Activated naive CD4-positive, alpha-beta T cell treated with anti-CD3 and anti-CD28 coated beads, Interleukin-2, amount 50 U/mL, for 24 hours (primary cell): ENCODE results near the gene CAPZB.
A peak's percentile ranks its signal among the peaks of the same experiment; 100 is the strongest.

Experiments used
- H3K27ac Mint-ChIP-seq: one replicate; pipeline ENCODE4 v1.8.0; 2021; ENCODE audit warnings: mild to moderate bottlenecking, mixed read lengths
- H3K27me3 Mint-ChIP-seq: one replicate; pipeline ENCODE4 v1.8.0; 2021; ENCODE audit warnings: mixed read lengths
- H3K36me3 Mint-ChIP-seq: one replicate; pipeline ENCODE4 v1.8.0; 2021; ENCODE audit warnings: mixed read lengths
- H3K4me1 Mint-ChIP-seq: one replicate; pipeline ENCODE4 v1.8.0; 2021; ENCODE audit warnings: mixed read lengths
- H3K4me3 Mint-ChIP-seq: one replicate; pipeline ENCODE4 v1.8.0; 2021; ENCODE audit warnings: mild to moderate bottlenecking, mixed read lengths
- H3K9me3 Mint-ChIP-seq: one replicate; pipeline ENCODE4 v1.8.0; 2021; ENCODE audit warnings: mixed read lengths

The CAPZB gene

DNA sequence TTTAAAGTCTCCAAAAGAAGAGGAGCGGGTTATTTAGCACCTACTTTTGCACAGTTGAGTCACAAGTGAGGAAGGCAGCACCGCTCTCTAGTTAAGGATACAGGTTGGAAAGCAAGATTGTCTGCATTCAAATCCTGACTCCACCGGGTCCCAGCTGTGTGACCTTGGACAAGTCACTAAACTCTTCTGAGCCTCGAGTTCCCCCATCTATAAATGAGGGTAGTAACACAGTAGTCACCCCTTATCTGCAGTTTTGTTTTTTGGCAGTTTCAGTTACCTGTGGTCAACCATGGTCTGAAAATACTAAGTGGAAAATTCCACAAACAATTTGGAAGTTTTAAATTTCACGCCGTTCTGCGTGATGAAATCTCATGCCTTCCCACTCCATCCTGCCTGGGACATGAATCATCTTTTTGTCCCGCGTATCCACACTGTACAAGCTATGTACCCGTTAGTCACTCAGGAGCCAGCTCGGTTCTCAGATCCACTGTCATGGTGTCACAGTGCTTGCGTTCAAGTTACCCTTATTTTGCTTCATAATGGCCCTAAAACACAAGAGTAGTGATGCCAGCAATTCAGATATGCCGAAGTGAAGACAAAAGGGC lies 49.4 kb downstream of the CAPZB start:
- Mint-ChIP-seq H3K4me3 (peak overlapping the region; percentile 67), H3K4me1 (peaks cover 85% of the 10 kb centered on the region), H3K36me3 (peaks cover 7% of the 10 kb centered on the region), H3K9me3 (no peaks in the 10 kb centered on the region), H3K27me3 (no peaks in the 10 kb centered on the region), H3K27ac (peak overlapping the region; percentile 85)

DNA sequence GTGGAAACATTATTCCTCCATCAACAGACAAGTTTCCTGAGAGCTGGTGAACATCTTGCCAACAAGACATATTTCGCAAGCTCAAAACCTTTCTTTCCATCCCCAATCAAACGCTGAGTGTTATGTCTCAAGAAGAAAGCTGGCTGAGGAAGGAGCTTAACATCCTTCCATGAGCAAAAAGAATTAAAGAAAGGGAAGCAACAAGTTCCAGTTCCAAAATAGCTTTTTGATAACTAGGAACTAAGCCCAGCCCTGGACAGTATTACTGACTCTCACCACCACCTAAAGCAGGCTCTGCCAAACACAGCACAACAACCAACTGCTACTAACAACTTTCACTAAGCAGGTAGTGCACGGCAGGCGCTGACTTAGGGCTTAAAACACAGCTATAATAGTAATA lies 50.2 kb downstream of the CAPZB start:
- H3K27me3 Mint-ChIP-seq: no peaks in the 10 kb centered on the region
- no peaks in the 10 kb centered on the region for H3K9me3 Mint-ChIP-seq
- peak overlapping the region; percentile 79 for H3K27ac Mint-ChIP-seq
- H3K4me3 Mint-ChIP-seq: peak overlapping the region; percentile 51
- peaks cover 7% of the 10 kb centered on the region for H3K36me3 Mint-ChIP-seq
- H3K4me1 Mint-ChIP-seq: peaks cover 87% of the 10 kb centered on the region

DNA sequence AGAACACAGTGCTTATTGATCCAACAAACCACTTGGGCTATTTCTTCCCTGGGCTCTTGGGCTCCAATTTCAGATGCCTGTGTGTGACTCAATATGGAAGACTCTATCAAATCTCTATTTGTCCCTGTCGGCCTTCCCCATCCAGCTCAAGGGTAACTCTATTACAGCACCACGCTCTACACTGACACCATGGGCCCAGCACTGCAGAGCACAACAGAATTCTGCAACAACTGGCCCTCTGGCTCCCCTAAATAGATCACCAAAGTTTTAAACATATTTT lies 51.7 kb downstream of the CAPZB start:
- no peaks in the 10 kb centered on the region for H3K9me3 Mint-ChIP-seq
- peaks cover 7% of the 10 kb centered on the region for H3K36me3 Mint-ChIP-seq
- peaks cover 87% of the 10 kb centered on the region for H3K4me1 Mint-ChIP-seq
- H3K4me3 Mint-ChIP-seq: no peak overlapping the region
- H3K27me3 Mint-ChIP-seq: no peaks in the 10 kb centered on the region
- peak overlapping the region; percentile 59 for H3K27ac Mint-ChIP-seq

DNA sequence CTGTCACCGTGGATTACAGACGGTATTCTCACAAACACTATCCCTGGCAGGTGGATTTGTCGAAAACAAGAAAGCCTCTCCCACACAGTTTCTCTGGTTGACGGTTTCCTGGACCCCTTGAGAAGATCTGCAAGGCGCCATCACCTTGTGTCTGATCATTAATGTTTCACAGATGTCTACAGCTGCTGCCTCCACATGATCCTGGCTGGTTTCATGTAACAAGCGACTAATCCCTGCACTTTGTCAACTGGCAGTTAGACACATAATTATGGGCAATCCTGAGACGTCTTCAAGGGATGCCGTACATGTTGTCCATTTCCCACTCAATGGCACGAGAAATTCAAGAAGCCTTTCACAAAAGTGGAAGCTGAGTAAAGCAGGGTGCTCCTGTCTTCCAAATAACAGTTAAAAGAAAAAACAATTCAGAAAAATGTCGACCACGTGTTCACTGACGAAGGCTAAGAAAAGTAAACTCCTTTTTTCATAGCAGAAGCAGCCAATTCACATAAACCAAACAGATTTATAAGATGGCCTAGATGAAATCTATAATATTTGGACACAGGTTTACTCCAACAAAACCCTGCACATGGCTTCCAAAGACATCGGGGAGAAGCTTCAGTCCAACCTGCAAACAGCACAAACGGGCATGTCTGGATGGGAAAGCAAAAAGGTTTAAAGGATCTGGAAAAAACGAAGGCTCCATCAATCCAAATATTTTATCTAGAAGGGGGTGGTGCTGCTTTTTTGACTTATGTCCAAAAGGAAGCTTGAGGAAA lies 52.2 kb downstream of the CAPZB start:
- Mint-ChIP-seq H3K4me1 (peaks cover 87% of the 10 kb centered on the region), H3K9me3 (no peaks in the 10 kb centered on the region), H3K4me3 (peak overlapping the region; percentile 13), H3K27me3 (no peaks in the 10 kb centered on the region), H3K27ac (peak overlapping the region; percentile 66), H3K36me3 (peaks cover 7% of the 10 kb centered on the region)

DNA sequence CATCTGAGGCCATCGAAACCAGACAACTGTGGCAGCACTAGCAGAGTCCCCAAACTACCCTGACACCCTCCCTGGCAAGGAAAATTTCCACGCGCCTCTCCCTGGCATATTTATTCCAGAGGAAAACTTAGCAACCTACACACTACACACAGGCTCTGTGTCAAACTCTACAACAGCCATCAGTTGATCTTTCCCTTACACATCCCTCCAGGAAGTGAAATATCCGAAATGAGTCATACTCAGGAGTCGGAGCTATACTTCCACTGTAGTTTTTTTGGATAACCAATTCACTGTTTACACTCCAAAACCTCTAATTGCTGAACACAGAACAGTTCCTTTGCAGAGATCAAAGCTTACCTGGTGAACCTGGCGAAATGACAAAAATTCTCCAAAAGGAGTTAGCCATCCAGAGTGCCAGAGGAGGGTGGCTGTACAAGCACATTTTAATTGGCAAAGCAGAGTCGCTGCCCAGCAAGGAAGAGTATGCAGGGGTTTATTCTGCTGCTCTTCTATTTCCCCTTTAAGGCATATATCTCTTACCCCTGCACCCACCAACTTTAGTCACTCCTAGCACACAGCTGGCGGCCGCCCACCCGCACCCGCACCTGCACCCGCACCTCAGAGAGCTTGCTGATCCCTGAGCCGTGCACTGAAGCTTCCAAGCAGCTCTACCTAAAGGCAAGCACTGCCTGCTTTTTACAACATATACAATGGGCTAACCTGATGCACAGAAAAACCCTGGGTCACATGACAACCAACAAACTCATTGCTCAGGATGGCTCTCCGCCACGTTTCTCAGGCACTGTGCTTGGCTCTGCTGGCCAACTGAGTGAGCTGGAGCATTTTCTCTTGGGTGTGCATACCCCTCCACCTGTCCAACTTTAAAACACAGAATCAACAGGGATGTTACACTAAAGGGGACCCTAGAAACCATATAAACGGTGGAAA lies 54.9 kb downstream of the CAPZB start:
- Mint-ChIP-seq H3K36me3 (peaks cover 3% of the 10 kb centered on the region), H3K27ac (peak overlapping the region; percentile 73), H3K27me3 (no peaks in the 10 kb centered on the region), H3K4me3 (peak overlapping the region; percentile 57), H3K9me3 (no peaks in the 10 kb centered on the region), H3K4me1 (peaks cover 83% of the 10 kb centered on the region)

DNA sequence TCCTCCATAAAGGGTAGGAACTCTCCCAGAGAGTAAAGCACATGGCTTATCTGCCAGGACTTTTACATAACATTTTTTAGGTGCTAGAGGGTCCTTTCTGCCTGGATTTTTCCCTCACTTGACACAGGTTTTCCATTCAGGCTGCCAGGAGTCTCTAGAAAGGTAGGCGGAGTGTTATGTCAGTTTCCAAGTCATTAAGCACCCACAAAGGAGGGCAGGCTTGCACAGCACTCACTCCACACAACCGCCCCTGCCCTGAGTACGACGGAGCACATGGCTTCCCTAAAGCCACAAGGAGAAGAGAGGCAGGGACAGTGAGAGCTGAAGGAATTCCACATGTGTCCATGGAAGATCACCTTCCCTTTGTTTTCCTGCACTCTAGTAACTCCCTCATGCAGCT lies 55.7 kb downstream of the CAPZB start:
- Mint-ChIP-seq H3K4me1 (peaks cover 83% of the 10 kb centered on the region), H3K36me3 (peaks cover 3% of the 10 kb centered on the region), H3K27ac (peak overlapping the region; percentile 73), H3K27me3 (no peaks in the 10 kb centered on the region), H3K4me3 (peak overlapping the region; percentile 35), H3K9me3 (no peaks in the 10 kb centered on the region)

DNA sequence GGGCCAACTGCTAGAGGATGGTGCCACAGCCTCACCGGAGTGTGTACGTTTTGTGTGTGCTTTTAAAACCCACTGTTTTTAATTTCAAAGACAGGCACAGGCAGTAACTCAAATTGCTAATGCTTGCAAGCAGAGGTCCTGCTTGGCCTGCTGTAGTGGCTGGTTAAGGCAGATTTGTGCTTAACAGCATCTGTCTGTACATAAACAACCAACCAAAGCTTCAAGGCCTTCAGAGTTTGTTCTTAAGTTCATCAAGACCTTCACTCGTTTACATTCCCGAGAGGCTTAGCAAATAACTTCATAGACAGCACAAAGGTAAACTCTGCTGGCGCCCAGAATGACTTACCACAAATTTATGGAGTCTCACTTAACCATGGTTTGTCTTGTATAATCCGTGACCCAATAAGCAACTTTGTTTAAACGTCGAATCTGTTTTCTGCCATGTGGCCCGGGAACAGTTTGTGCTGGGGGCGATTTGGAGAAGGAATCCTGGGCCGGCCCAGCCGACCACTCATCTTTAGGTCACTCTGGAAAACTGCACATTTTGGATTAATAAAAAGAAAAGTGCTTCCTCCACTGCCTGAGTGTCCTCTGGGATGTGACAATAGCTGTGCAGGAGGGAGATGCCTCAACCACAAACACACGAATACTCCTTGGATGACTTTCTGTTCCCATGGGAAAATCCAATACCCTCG lies 58.1 kb downstream of the CAPZB start:
- Mint-ChIP-seq H3K27ac (peak overlapping the region; percentile 84), H3K4me1 (peaks cover 83% of the 10 kb centered on the region), H3K36me3 (no peaks in the 10 kb centered on the region), H3K9me3 (no peaks in the 10 kb centered on the region), H3K4me3 (no peak overlapping the region), H3K27me3 (no peaks in the 10 kb centered on the region)

DNA sequence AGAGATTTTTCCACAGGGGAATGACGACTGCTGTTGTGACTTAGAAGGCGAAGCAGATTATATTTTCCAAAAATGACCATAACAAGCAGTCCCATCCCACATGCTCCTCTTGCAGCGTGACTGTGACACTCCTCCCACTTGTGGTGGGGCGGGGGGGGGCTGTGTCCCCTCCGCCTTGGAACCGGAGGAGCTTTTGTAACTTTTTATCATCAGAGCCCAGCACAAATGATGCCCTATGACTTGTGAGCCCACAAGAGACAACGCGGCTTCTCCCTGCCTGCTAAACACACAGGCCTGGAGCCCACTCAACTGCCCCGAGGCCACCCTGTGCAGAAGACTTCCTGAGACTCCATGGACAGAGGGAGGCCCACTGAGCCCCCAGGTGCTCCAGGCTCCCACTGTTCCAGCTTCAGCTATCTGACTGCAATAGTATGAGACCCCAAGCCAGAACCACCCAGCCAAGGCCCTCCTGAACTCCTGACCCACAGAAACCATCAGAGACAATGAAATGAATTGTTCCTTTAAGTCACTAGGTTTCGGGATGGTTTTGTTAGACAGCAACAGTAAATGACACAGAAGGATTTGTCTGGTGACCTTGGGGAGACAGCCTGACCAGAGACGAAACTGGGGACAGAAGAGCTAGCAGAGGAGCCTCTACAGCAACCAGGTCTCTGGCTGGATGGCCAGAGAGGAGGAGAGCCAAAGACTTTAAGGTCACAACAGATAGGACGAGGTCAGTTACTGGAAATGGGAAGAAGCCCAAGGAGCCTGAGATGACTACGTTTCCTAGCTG lies 58.8 kb downstream of the CAPZB start:
- no peaks in the 10 kb centered on the region for H3K27me3 Mint-ChIP-seq
- H3K36me3 Mint-ChIP-seq: no peaks in the 10 kb centered on the region
- no peaks in the 10 kb centered on the region for H3K9me3 Mint-ChIP-seq
- peak overlapping the region; percentile 13 for H3K4me3 Mint-ChIP-seq
- H3K4me1 Mint-ChIP-seq: peaks cover 90% of the 10 kb centered on the region
- peak overlapping the region; percentile 84 for H3K27ac Mint-ChIP-seq

DNA sequence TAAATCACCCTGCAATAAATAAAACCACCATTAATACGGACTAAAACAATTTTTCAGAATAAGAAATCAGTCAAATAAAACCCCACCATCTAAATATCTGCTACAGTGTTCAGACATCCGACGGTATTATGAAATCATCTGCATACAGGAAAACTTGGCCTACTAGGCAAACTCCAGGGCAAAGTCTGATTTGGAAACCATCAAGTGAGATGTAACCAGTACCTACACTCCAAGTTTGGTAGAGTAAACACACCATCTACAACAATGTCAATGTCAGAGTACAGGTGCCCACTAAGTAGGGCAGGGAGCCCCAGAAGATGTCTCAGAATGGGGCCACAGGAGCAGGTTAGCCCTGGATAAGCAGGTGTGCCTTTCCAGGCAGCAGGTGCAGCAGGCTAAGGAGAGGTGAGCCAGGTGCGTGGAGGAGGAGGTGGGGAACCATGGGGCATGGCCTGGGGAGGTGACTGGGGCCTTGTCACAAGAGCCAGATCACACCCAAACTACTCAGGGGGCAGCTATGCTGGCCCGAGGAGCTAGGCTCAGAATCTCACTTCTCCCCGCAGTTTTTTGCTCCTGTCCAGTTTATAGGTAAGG lies 59.6 kb downstream of the CAPZB start:
- no peaks in the 10 kb centered on the region for H3K9me3 Mint-ChIP-seq
- no peak overlapping the region for H3K4me3 Mint-ChIP-seq
- no peaks in the 10 kb centered on the region for H3K27me3 Mint-ChIP-seq
- no peaks in the 10 kb centered on the region for H3K36me3 Mint-ChIP-seq
- peak overlapping the region; percentile 84 for H3K27ac Mint-ChIP-seq
- peaks cover 92% of the 10 kb centered on the region for H3K4me1 Mint-ChIP-seq

DNA sequence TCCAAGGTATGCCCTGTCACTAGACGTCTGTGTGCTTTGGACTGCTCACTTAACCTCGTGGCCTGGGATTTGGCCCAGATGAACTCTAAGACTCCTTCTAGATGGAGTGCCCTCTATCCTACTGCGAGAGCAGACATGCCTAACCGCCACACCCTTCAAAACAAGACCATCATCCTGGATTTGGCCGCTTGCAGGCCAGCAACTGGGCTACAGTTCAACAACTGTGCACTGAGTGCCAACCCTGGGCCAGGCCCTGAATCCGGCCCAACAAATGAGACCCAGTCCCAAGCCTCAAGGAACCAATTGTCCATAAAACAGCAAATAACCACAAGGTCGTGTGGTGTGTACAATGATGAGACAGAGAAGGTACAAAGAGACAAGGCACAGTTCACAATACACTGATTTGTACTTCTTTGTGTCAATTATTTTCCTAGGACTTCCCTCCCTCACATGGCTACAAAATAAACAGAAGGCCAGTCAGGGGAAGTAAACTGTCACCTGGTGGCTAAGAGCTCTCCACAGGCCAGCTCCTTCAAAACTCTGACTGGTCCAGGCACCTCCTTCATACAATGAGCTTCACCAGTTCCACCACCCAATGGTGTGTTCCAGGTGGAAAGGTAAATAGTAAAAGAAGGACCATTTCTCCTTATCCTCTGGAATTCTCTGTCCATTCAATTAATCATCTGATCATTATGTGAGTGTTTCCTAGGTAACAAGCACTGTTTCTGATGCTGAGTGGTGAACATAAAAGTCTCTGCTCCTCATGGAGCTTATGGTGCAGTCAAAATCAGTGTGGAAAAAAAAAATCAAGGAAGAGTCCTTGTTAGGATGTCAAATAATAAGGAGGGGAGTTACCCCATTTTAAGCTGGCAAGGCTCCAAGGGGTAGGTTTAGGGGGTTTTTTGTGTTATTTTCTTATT lies 60.4 kb downstream of the CAPZB start:
- H3K27ac Mint-ChIP-seq: peak overlapping the region; percentile 76
- no peaks in the 10 kb centered on the region for H3K27me3 Mint-ChIP-seq
- peaks cover 84% of the 10 kb centered on the region for H3K4me1 Mint-ChIP-seq
- H3K9me3 Mint-ChIP-seq: no peaks in the 10 kb centered on the region
- H3K36me3 Mint-ChIP-seq: no peaks in the 10 kb centered on the region
- H3K4me3 Mint-ChIP-seq: no peak overlapping the region

DNA sequence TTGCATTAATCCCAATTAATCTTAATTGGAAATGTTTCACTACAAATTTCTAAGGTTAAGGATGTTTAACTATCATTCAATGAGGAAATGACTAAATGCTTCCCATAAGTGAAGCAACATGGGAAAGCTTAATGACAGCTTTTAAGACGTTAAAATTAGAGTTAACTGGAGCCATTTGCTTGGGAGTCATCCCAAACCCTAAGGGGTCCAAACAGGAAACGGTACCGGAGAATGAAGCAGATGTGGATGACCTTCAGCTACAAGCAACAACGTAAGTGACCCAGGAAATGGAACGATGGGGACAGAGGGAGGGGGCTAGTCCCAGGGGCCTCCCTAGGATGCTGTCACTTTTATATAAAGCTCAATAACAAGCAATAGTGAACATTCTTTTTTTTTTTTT lies 62.2 kb downstream of the CAPZB start:
- H3K9me3 Mint-ChIP-seq: no peaks in the 10 kb centered on the region
- no peaks in the 10 kb centered on the region for H3K27me3 Mint-ChIP-seq
- peaks cover 6% of the 10 kb centered on the region for H3K36me3 Mint-ChIP-seq
- no peak overlapping the region for H3K4me3 Mint-ChIP-seq
- H3K4me1 Mint-ChIP-seq: peaks cover 79% of the 10 kb centered on the region
- peak overlapping the region; percentile 56 for H3K27ac Mint-ChIP-seq

DNA sequence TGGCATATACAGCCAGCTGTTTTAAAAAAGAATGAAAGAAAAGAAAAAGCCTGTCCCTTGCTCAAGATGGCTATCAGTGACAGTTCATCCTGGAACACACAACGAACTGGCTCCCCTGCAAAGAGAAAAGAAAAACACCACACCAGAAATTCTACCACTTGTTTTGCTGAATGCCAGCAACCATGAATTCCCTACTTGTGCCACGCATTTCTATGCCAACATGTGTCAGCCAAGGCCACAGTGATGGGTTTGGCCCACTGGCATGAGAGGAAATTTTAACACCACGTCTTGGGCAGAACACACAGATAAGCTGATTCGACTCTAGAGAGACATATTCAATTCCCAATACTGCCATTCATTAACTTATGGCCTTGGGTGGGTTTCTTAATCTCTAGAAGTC lies 64.0 kb downstream of the CAPZB start:
- Mint-ChIP-seq H3K27me3 (no peaks in the 10 kb centered on the region), H3K4me3 (no peak overlapping the region), H3K36me3 (peaks cover 10% of the 10 kb centered on the region), H3K27ac (peak overlapping the region; percentile 52), H3K4me1 (peaks cover 82% of the 10 kb centered on the region), H3K9me3 (no peaks in the 10 kb centered on the region)

DNA sequence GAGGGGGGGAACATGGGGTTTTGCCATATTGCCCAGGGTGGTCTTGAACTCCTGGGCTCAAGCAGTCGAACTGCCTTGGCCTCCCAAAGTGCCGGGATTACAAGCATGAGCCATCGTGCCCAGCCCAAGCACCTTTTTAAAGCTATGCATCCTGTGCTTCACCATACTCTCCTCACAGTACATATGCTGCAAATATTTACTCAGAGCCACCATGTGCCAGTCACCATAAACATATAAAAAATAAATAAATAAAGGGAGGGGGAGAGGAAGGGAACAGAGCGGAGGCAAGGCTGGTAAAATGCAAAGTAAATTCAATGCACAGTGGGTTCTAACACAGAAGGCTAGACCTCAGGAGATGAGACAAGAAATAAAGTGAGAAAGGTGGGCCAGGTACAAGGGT lies 64.7 kb downstream of the CAPZB start:
- H3K4me3 Mint-ChIP-seq: no peak overlapping the region
- H3K27ac Mint-ChIP-seq: peak overlapping the region; percentile 17
- no peaks in the 10 kb centered on the region for H3K27me3 Mint-ChIP-seq
- H3K36me3 Mint-ChIP-seq: peaks cover 10% of the 10 kb centered on the region
- no peaks in the 10 kb centered on the region for H3K9me3 Mint-ChIP-seq
- H3K4me1 Mint-ChIP-seq: peaks cover 79% of the 10 kb centered on the region

DNA sequence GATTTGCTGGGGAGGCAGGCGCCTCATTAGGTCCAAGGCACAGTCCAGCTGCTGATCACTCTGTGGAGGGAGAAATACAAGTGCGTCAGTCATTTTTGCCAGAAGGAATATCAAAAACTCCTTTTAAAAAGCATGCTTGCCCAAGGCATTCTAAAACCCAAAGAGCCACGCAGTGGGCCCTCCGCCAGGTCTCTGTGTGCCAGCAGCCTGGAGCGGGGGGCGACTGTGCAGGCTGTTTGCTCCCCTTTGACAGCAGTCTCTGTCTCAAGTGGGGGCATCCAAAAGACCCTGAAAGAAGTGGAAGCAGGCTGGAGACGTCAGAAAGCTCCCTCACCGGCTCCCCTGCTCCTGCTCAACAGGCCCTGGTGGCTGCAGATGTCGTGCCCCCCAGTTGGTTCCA lies 65.6 kb downstream of the CAPZB start:
- H3K27ac Mint-ChIP-seq: peak overlapping the region; percentile 79
- no peaks in the 10 kb centered on the region for H3K9me3 Mint-ChIP-seq

More for the DNA sequence above, 65.6 kb downstream of the CAPZB start:
- Mint-ChIP-seq H3K36me3 (peaks cover 10% of the 10 kb centered on the region), H3K4me3 (no peak overlapping the region), H3K27me3 (no peaks in the 10 kb centered on the region), H3K4me1 (peaks cover 78% of the 10 kb centered on the region)
